Panc1 (cell line): Measurements from ENCODE around the gene SH3BP4. TPM values are rescaled to one million over a fixed set of nuclear protein-coding genes. Genes with fewer than 3 reads are reported as not detected.

ENCODE experiments used
- ATAC-seq: fragments of 200-7000 bp; cut with Tn5 transposase; 2 replicates; pipeline ENCODE4 v1.9.1; 2020; ENCODE audit warnings: mild to moderate bottlenecking, moderate library complexity
- BruUV-seq: library from RNA; stranded (reverse); fragments of 400-500 nt; replicated peaks from 2 replicates; lab custom pipeline; 2021; lab: Mats Ljungman, UMichigan
- CTCF ChIA-PET: fragments of 300-600 bp; sonication (Branson Sonifier 250); formaldehyde crosslinking; loops from one replicate; lab custom pipeline; 2022; ENCODE audit warnings: antibody characterized with exemption; lab: Charles Lee
- POLR2A ChIA-PET: fragments of 300-600 bp; sonication (Branson Sonifier 250); formaldehyde crosslinking; loops from one replicate; lab custom pipeline; 2022; ENCODE audit warnings: antibody characterized with exemption; lab: Charles Lee
- DNase-seq: peaks from one replicate; pipeline ENCODE4 v3.0.0-alpha.2; 2010; ENCODE audit warnings: low read depth, low spot score
- H3K27ac ChIP-seq: 2 replicates; pipeline ENCODE4 v1.5.1; 2011; ENCODE audit warnings: mild to moderate bottlenecking, low read length, inconsistent platforms
- H3K27me3 ChIP-seq: fragments of 200-500 bp; sonication (Bioruptor generic); 2 replicates; pipeline ENCODE4 v1.6.0; 2014; ENCODE audit warnings: low read length, inconsistent platforms; ENCODE audit not compliant: control insufficient read depth, insufficient read depth
- H3K36me3 ChIP-seq: fragments of 200-500 bp; sonication (Bioruptor generic); 2 replicates; pipeline ENCODE4 v1.5.1; 2014; ENCODE audit warnings: inconsistent platforms, mild to moderate bottlenecking, low read length, moderate library complexity; ENCODE audit not compliant: control insufficient read depth, insufficient read depth
- H3K4me1 ChIP-seq: 2 replicates; pipeline ENCODE4 v1.5.1; 2011; ENCODE audit warnings: inconsistent platforms, mild to moderate bottlenecking, low read length, moderate library complexity; ENCODE audit not compliant: control insufficient read depth, insufficient read depth
- H3K4me3 ChIP-seq, 2 experiments: 2 replicates each; pipeline ENCODE4 v1.5.1; 2011 to 2012; ENCODE audit warnings: low read depth in 2 of 2, low read length in 2 of 2, mild to moderate bottlenecking in 2 of 2, inconsistent platforms in 1 of 2, moderate library complexity in 1 of 2
- H3K9me3 ChIP-seq: fragments of 200-500 bp; sonication (Bioruptor generic); 2 replicates; pipeline ENCODE4 v1.5.1; 2014; ENCODE audit warnings: low read depth, mild to moderate bottlenecking, inconsistent platforms, low read length, moderate library complexity; ENCODE audit not compliant: control insufficient read depth, insufficient read depth
- POLR2AphosphoS5 ChIP-seq: IDR thresholded peaks from 2 replicates; pipeline ENCODE4 v1.6.1; 2012; ENCODE audit warnings: mild to moderate bottlenecking, low read depth, low read length, moderate library complexity
- SIN3A ChIP-seq: IDR thresholded peaks from 2 replicates; pipeline ENCODE4 v1.6.1; 2012; ENCODE audit warnings: low read depth, mild to moderate bottlenecking, low read length, moderate library complexity, borderline replicate concordance; ENCODE audit not compliant: insufficient read depth
- TCF7L2 ChIP-seq: IDR thresholded peaks from 2 replicates; pipeline ENCODE4 v1.6.1; 2011; ENCODE audit warnings: mild to moderate bottlenecking, low read depth, low read length, inconsistent platforms
- in situ Hi-C: cut with HindIII; loops from 2 replicates; pipeline ENCODE4 v1.10.0; 2016; ENCODE audit warnings: low sequenced_read_pairs, low pct_unique_long_range_greater_than_20kb
- intact Hi-C: fragments of 100-400 bp; cut with micrococcal nuclease; formaldehyde crosslinking; loops from one replicate; pipeline ENCODE4 v1.10.0; 2022; ENCODE audit not compliant: unreplicated experiment
- total RNA-seq: library from RNA; stranded (reverse); gene quantifications from one replicate; pipeline ENCODE4 v1.2.1, GENCODE V29; 2021; ENCODE audit not compliant: unreplicated experiment
- TF ChIP-seq, protein P1 (sequence below): fragments of 450-650 bp; IDR thresholded peaks from 2 replicates; pipeline ENCODE4 v1.5.1; 2017; ENCODE audit warnings: mild to moderate bottlenecking
- TF ChIP-seq, protein P2 (sequence below), 2 experiments: IDR thresholded peaks; 2 replicates each; pipeline ENCODE4 v1.6.1; 2011 to 2012; ENCODE audit warnings: low read depth in 2 of 2, control low read depth in 1 of 2, low read length in 1 of 2, mild to moderate bottlenecking in 1 of 2, moderate library complexity in 1 of 2; ENCODE audit not compliant: insufficient read depth in 1 of 2

SH3BP4 gene
- total RNA-seq, 1 experiment from 2014 or later, result 133 TPM

DNA sequence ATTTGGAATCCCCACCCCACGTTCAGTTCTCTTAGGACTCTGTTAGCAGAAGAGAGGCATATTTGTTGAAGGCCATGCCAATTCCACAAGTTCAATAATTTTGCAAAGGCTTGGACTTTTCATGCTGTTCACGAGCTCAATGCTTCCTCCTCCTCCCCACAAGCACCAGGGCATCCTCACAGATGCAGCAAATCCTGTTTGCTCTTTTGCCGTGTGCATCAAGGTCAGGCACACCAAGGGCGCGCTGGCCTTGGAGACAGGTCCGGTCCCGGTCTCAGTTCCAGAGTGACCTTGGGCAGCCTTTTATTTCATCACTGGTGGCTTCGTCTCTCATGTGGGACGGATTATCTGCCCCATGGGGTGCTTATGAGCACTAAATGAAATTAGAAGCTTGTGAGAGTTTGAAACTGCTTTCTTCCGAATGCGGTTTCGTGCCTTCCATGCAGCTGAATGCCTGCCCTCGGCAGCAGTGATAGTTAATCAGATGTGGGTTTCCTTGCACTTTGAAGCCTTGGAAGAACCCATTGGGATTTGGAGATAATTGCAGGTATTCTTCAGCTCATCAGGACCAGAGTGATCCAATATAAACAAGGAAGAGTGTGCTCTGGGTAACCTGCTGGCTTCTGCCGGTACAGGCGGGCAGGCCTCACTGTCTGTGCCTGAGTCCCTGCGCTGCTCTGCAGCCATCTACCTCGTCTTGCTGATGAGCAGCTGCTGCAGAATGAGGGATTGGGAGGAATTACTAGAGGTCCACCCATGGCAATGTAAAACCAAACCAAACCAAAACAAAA is 140.8 kb downstream of the SH3BP4 start:
- ChIA-PET POLR2A (interaction anchor here (0.6 kb wide), 1 partner anchor 9 kb away, joined by 3 read pairs; no protein-coding TSS in a partner anchor), CTCF (no interaction called here)
- in situ Hi-C loops, result loop anchor here (10.0 kb wide), 1 partner anchor 208 kb away; no protein-coding TSS in a partner anchor

DNA sequence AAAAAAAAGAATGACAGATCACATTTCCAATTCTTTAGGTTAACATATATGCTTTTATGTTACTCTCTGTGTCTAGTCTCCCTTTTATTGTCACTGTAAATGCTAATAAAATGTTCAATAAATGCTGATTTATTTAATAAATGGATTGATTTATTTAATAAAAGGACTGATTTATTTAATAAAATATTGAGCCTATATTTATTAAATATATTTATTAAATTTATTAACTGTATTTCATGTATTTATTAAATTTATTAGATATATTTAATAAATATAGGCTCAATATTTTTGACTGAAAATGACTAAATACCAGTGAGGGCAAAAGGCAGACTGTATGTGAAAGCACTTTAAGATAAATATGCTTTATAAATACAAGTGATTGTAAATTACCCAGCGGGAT is 142.6 kb downstream of the SH3BP4 start:
- Histone ChIP-seq H3K4me3 (no peak overlapping the region), H3K9me3 (no peaks in the 10 kb centered on the region), H3K4me1 (peaks cover 16% of the 10 kb centered on the region), H3K36me3 (no peaks in the 10 kb centered on the region), H3K27ac (no peak overlapping the region), H3K27me3 (no peaks in the 10 kb centered on the region)
- CTCF ChIA-PET, result no interaction called here
- BruUV-seq, result no TSS peak
- DNase-seq (no peak), ATAC-seq (no peak)
- POLR2A ChIA-PET, result no interaction called here
- intact Hi-C loops (no loop called here), in situ Hi-C loops (loop anchor here (10.0 kb wide), 1 partner anchor 210 kb away; no protein-coding TSS in a partner anchor)
- no peak for TF ChIP-seq TCF7L2
- no peak for TF ChIP-seq SIN3A
- TF ChIP-seq POLR2AphosphoS5, result no peak
- TF ChIP-seq, protein P1, sequence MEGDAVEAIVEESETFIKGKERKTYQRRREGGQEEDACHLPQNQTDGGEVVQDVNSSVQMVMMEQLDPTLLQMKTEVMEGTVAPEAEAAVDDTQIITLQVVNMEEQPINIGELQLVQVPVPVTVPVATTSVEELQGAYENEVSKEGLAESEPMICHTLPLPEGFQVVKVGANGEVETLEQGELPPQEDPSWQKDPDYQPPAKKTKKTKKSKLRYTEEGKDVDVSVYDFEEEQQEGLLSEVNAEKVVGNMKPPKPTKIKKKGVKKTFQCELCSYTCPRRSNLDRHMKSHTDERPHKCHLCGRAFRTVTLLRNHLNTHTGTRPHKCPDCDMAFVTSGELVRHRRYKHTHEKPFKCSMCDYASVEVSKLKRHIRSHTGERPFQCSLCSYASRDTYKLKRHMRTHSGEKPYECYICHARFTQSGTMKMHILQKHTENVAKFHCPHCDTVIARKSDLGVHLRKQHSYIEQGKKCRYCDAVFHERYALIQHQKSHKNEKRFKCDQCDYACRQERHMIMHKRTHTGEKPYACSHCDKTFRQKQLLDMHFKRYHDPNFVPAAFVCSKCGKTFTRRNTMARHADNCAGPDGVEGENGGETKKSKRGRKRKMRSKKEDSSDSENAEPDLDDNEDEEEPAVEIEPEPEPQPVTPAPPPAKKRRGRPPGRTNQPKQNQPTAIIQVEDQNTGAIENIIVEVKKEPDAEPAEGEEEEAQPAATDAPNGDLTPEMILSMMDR, result no peak
- TF ChIP-seq, protein P2, sequence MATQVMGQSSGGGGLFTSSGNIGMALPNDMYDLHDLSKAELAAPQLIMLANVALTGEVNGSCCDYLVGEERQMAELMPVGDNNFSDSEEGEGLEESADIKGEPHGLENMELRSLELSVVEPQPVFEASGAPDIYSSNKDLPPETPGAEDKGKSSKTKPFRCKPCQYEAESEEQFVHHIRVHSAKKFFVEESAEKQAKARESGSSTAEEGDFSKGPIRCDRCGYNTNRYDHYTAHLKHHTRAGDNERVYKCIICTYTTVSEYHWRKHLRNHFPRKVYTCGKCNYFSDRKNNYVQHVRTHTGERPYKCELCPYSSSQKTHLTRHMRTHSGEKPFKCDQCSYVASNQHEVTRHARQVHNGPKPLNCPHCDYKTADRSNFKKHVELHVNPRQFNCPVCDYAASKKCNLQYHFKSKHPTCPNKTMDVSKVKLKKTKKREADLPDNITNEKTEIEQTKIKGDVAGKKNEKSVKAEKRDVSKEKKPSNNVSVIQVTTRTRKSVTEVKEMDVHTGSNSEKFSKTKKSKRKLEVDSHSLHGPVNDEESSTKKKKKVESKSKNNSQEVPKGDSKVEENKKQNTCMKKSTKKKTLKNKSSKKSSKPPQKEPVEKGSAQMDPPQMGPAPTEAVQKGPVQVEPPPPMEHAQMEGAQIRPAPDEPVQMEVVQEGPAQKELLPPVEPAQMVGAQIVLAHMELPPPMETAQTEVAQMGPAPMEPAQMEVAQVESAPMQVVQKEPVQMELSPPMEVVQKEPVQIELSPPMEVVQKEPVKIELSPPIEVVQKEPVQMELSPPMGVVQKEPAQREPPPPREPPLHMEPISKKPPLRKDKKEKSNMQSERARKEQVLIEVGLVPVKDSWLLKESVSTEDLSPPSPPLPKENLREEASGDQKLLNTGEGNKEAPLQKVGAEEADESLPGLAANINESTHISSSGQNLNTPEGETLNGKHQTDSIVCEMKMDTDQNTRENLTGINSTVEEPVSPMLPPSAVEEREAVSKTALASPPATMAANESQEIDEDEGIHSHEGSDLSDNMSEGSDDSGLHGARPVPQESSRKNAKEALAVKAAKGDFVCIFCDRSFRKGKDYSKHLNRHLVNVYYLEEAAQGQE (IDR thresholded peaks at IDR 0.05; ENCODE audit: insufficient read depth in 1 of 2, low read depth in 2 of 2, low read length in 1 of 2), result no peak

More for the DNA sequence above, 140.8 kb downstream of the SH3BP4 start:
- TF ChIP-seq, protein P1, result no peak
- no peak for TF ChIP-seq TCF7L2
- TF ChIP-seq POLR2AphosphoS5, result no peak
- TF ChIP-seq, protein P2 (IDR thresholded peaks at IDR 0.05; ENCODE audit: insufficient read depth in 1 of 2, low read depth in 2 of 2, low read length in 1 of 2), result no peak
- TF ChIP-seq SIN3A, result no peak
- Histone ChIP-seq H3K27ac (no peak overlapping the region), H3K4me1 (no peaks in the 10 kb centered on the region; the same call in none of the 2 replicates), H3K4me3 (no peak overlapping the region), H3K36me3 (no peaks in the 10 kb centered on the region), H3K9me3 (no peaks in the 10 kb centered on the region), H3K27me3 (no peaks in the 10 kb centered on the region)
- intact Hi-C loops, result no loop called here
- BruUV-seq, result no TSS peak
- no peak for ATAC-seq
- no peak for DNase-seq
